ENCODE measurements around the gene ANKRD6. TPM values are rescaled to one million over a fixed set of nuclear protein-coding genes. Genes with fewer than 3 reads are reported as not detected.

The ANKRD6 gene
- polyA plus RNA-seq, 1 of the 3 experiments (the other 2 are of a cell fraction), result 2.6 TPM

DNA sequence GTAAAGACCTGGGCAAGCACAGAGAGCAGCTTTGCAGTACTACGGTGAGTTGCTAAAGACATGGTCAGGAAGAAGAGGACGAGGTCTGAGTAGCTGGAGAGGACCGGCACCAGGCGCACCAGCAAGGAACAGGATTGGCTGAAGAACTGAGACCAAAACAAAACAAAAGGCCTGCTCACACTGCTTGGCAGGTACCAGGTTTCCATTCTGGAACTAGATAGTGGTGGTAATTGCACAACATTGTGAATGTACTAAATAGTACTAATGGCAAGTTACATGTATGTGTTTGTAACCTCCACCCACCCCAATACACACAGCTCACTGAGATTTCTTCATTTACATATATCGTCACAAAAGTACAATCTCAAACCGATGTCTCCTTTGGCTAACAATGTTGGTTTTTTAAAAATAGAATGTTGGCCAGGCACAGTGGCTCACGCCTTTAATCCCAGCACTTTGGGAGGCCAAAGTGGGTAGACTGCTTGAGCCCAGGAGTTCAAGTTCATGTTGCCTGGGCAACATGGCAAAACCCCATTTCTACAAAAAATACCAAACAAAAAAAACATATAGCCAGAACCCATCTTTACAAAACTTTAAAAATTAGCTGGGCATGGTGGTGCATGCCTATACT lies 238.1 kb downstream of the ANKRD6 start:
- TF ChIP-seq RAD21 (IDR thresholded peaks at IDR 0.05; ENCODE audit: low read length), result no peak
- no peak for TF ChIP-seq RCOR1 (IDR thresholded peaks at IDR 0.05; ENCODE audit: low read length)
- TF ChIP-seq MEF2A (IDR thresholded peaks at IDR 0.05; ENCODE audit: borderline replicate concordance, low read depth), result no peak
- no peak for TF ChIP-seq GABPA (IDR thresholded peaks at IDR 0.05; ENCODE audit: low read depth)
- no peak for TF ChIP-seq ELF1 (IDR thresholded peaks at IDR 0.05)
- TF ChIP-seq RXRA (IDR thresholded peaks at IDR 0.05; ENCODE audit: borderline replicate concordance, low read depth), result no peak
- no peak for TF ChIP-seq RFX5 (IDR thresholded peaks at IDR 0.05; ENCODE audit: low read length)
- TF ChIP-seq SMC3 (IDR thresholded peaks at IDR 0.05; ENCODE audit: low read depth, low read length), result no peak
- no peak for TF ChIP-seq NRF1 (IDR thresholded peaks at IDR 0.05; ENCODE audit: low read depth, low read length)
- no peak for TF ChIP-seq NFIC (IDR thresholded peaks at IDR 0.05; ENCODE audit: borderline replicate concordance)
- no peak for TF ChIP-seq MXI1 (IDR thresholded peaks at IDR 0.05; ENCODE audit: low read depth, low read length)
- TF ChIP-seq FOXM1 (IDR thresholded peaks at IDR 0.05; ENCODE audit: low read depth), result no peak
- no peak for TF ChIP-seq CHD2 (IDR thresholded peaks at IDR 0.05; ENCODE audit: low read length, partially characterized antibody)
- TF ChIP-seq, protein P1, sequence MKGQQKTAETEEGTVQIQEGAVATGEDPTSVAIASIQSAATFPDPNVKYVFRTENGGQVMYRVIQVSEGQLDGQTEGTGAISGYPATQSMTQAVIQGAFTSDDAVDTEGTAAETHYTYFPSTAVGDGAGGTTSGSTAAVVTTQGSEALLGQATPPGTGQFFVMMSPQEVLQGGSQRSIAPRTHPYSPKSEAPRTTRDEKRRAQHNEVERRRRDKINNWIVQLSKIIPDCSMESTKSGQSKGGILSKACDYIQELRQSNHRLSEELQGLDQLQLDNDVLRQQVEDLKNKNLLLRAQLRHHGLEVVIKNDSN (IDR thresholded peaks at IDR 0.05; ENCODE audit: borderline replicate concordance, low read depth), result no peak
- no peak for TF ChIP-seq TEAD4 (IDR thresholded peaks at IDR 0.05; ENCODE audit: borderline replicate concordance, insufficient read depth)
- no peak for TF ChIP-seq GATA2 (CRISPR knock-in tag; IDR thresholded peaks at IDR 0.05)
- TF ChIP-seq, protein P2, sequence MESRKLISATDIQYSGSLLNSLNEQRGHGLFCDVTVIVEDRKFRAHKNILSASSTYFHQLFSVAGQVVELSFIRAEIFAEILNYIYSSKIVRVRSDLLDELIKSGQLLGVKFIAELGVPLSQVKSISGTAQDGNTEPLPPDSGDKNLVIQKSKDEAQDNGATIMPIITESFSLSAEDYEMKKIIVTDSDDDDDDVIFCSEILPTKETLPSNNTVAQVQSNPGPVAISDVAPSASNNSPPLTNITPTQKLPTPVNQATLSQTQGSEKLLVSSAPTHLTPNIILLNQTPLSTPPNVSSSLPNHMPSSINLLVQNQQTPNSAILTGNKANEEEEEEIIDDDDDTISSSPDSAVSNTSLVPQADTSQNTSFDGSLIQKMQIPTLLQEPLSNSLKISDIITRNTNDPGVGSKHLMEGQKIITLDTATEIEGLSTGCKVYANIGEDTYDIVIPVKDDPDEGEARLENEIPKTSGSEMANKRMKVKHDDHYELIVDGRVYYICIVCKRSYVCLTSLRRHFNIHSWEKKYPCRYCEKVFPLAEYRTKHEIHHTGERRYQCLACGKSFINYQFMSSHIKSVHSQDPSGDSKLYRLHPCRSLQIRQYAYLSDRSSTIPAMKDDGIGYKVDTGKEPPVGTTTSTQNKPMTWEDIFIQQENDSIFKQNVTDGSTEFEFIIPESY (IDR thresholded peaks at IDR 0.05; ENCODE audit: borderline replicate concordance, low read depth), result no peak
- TF ChIP-seq SIN3A (IDR thresholded peaks at IDR 0.05; ENCODE audit: borderline replicate concordance, low read depth, low read length), result no peak
- TF ChIP-seq, protein P3, sequence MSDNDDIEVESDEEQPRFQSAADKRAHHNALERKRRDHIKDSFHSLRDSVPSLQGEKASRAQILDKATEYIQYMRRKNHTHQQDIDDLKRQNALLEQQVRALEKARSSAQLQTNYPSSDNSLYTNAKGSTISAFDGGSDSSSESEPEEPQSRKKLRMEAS (IDR thresholded peaks at IDR 0.05; ENCODE audit: low read depth), result no peak
- no peak for TF ChIP-seq TCF12 (IDR thresholded peaks at IDR 0.05)
- ChIA-PET POLR2A (no interaction called here), CTCF (no interaction called here)
- Histone ChIP-seq H3K9me3 (no peaks in the 10 kb centered on the region), H3K79me2 (ENCODE audit: insufficient read depth) (no peaks in the 10 kb centered on the region), H3K9ac (no peak overlapping the region), H3K4me1 (ENCODE audit: control insufficient read depth in 1 of 2, insufficient read depth in 2 of 2, low read depth in 1 of 2, low read length in 1 of 2) (peaks cover 6 to 8% of the 10 kb centered on the region in 2 experiments; a peak in 3 of 4 replicates), H2AFZ (ENCODE audit: low read depth) (no peak overlapping the region), H3K4me3 (ENCODE audit: low read depth in 2 of 2, low read length in 1 of 2) (no peak overlapping the region), H3K9me2 (no peaks in the 10 kb centered on the region), H4K20me1 (ENCODE audit: insufficient read depth) (no peaks in the 10 kb centered on the region), H3K4me2 (no peak overlapping the region), H3K27ac (ENCODE audit: low read depth in 2 of 2, low read length in 1 of 2) (no peak overlapping the region), H3K36me3 (replicated peaks in 1 of 2; ENCODE audit: control insufficient read depth in 1 of 2, insufficient read depth in 2 of 2, low read length in 1 of 2) (peaks cover 45 to 66% of the 10 kb centered on the region in 2 experiments), H3F3A (replicated peaks; ENCODE audit: insufficient read depth) (no peaks in the 10 kb centered on the region), H3K27me3 (ENCODE audit: insufficient read depth) (no peaks in the 10 kb centered on the region)
- WGBS (ENCODE audit: low lambda C conversion rate), result 98% methylated on average over 7 of the region's 7 CpGs
- DNase-seq, result no peak
